Measurements from ENCODE around the gene C1QTNF4. TPM values are rescaled to one million over a fixed set of nuclear protein-coding genes. Genes with fewer than 3 reads are reported as not detected.
A peak's percentile ranks its signal among the peaks of the same experiment; 100 is the strongest.

Gene C1QTNF4
- total RNA-seq (2013; cell fraction: nucleolus; rRNA removed), result 0.98 TPM in 1 of 2 replicates, not detected in the other
- total RNA-seq (2014; rRNA removed) (0.05 and 0.06 TPM in 2 replicates), total RNA-seq (2014; rRNA removed; fragmentation: Illumina TruSeq; extraction: Trizol) (not detected in 2 replicates), total RNA-seq (2021) (not detected in 2 replicates), polyA plus RNA-seq (2011; rRNA removed) (not detected in 2 replicates), polyA plus RNA-seq (2014; fragmentation: Illumina TruSeq; extraction: Trizol) (not detected in 2 replicates), polyA plus RNA-seq (2014; fragmentation: Nextera tagmentation; extraction: Ambion mirVana) (not detected), polyA plus RNA-seq (2014; rRNA removed) (not detected in 2 replicates), polyA plus RNA-seq (2016; fragmentation: Nextera tagmentation; extraction: Ambion mirVana) (not detected), polyA minus RNA-seq (2011; rRNA and poly(A)+ RNA removed) (not detected in 2 replicates), Bru-seq, nascent RNA (percentile 18 among the genes with signal in this experiment), BruChase-seq, experiment 1, labeled RNA remaining after a 6-hour chase (percentile 34 among the genes with signal in this experiment), BruChase-seq, experiment 2, labeled RNA remaining after a 2-hour chase (percentile 36 among the genes with signal in this experiment)
- not detected for polyA plus RNA-seq (2011; ENCODE audit: low read depth)
- not detected in 2 replicates for polyA plus RNA-seq (2011; cell fraction: cytosol; rRNA removed)
- 0.07 and 0.10 TPM in 2 replicates for polyA plus RNA-seq (2011; cell fraction: nucleus; rRNA removed)
- polyA plus RNA-seq (2012), result not detected in 2 replicates
- not detected in 2 replicates for polyA minus RNA-seq (2011; cell fraction: cytosol; rRNA and poly(A)+ RNA removed)
- polyA minus RNA-seq (2011; cell fraction: nucleus; rRNA and poly(A)+ RNA removed), result not detected in 2 replicates
- long read RNA-seq, experiment 1, result 0 reads
- long read RNA-seq, experiment 2, result 0 reads

DNA sequence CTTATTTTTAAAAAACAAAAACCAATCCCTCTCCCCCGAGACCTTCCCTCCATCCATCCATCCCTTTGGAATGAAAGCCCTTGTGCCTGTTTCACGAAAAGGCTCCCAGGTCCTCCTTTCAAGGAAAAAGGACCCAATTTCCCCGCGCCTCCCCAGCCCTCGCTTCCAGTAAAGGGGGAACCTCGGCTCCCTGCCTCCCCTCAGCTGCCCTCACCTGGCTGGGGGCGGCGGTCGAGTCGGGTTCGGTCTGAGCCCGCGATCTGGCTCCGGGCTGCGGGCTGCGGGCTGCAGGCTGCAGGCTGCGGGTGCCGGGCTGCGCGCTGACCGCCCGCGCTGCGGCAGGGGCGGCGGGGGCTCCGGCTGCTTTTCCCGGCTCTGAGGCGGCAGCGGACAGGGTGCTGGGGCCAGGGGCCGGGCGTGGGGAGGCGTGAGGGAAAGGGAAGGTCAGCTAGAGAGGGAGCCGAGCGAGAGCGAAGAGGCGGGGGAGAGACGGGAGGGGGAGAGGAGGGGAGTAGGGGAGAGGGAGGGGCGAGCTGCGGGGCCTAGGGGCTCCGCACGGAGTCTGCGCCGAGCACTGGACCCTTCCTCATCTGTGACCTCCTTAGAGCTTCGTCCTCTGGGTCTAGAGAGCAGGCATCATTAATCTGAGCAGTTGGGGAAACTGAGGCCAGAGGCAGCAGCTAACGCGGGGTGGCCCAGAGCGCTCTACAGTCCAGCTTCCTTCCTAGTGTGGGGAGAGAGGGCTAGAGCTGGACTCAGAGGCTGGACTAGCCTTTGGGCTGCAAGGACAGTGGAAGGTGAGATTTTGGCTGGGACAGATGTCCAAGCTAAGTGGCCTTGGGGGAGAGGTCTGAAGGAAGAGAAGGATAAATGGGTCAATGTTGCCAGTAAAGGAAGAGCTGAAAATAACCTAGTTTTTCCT lies at the start of gene C1QTNF4:
C1QTNF4 (minus strand) TSS at position 478 of the 922 bp plus-strand sequence. CDS start 3,601 bp downstream, outside the sequence.
- FAIRE-seq, result no peak
- no TSS peak for BruUV-seq (replicated peaks)
- POLR2A ChIA-PET, result interaction anchor here (1.0 kb wide), 1 partner anchor 15 kb away, joined by 4 read pairs; no protein-coding TSS in a partner anchor
- no peak within 1 kb of the TSS for H2AFZ ChIP-seq (ENCODE audit: control insufficient read depth, low read depth, low read length)
- H3K4me1 ChIP-seq (ENCODE audit: control insufficient read depth, insufficient read depth, low read length), result peaks cover 7% of the 10 kb centered on the region
- WGBS (ENCODE audit: insufficient coverage, insufficient replicate concordance, low lambda C conversion rate, missing lambda C conversion rate), result 19% methylated on average over 26 of the region's 48 CpGs
- H3K27ac ChIP-seq (ENCODE audit: control insufficient read depth, insufficient read depth), result no peak within 1 kb of the TSS
- in situ Hi-C loops (cut with MboI) (no loop called here), intact Hi-C loops (cut with micrococcal nuclease; ENCODE audit: unreplicated experiment) (no loop called here)
- no peaks in the 10 kb centered on the region for H3K79me2 ChIP-seq (ENCODE audit: control insufficient read depth, insufficient read depth, low read length)
- H3K27me3 ChIP-seq (replicated peaks in 1 of 2; ENCODE audit: control insufficient read depth in 2 of 2, insufficient read depth in 2 of 2, low read length in 1 of 2), result peaks cover 3 to 23% of the 10 kb centered on the region in 2 experiments
- H4K20me1 ChIP-seq (ENCODE audit: control insufficient read depth, insufficient read depth), result no peaks in the 10 kb centered on the region
- DNase-seq (ENCODE audit: low read depth, low spot score), result no peak
- H3K36me3 ChIP-seq (ENCODE audit: control insufficient read depth in 2 of 2, insufficient read depth in 2 of 2, low read length in 1 of 2), result no peaks in the 10 kb centered on the region
- no peak for ATAC-seq
- TF ChIP-seq, protein P1, sequence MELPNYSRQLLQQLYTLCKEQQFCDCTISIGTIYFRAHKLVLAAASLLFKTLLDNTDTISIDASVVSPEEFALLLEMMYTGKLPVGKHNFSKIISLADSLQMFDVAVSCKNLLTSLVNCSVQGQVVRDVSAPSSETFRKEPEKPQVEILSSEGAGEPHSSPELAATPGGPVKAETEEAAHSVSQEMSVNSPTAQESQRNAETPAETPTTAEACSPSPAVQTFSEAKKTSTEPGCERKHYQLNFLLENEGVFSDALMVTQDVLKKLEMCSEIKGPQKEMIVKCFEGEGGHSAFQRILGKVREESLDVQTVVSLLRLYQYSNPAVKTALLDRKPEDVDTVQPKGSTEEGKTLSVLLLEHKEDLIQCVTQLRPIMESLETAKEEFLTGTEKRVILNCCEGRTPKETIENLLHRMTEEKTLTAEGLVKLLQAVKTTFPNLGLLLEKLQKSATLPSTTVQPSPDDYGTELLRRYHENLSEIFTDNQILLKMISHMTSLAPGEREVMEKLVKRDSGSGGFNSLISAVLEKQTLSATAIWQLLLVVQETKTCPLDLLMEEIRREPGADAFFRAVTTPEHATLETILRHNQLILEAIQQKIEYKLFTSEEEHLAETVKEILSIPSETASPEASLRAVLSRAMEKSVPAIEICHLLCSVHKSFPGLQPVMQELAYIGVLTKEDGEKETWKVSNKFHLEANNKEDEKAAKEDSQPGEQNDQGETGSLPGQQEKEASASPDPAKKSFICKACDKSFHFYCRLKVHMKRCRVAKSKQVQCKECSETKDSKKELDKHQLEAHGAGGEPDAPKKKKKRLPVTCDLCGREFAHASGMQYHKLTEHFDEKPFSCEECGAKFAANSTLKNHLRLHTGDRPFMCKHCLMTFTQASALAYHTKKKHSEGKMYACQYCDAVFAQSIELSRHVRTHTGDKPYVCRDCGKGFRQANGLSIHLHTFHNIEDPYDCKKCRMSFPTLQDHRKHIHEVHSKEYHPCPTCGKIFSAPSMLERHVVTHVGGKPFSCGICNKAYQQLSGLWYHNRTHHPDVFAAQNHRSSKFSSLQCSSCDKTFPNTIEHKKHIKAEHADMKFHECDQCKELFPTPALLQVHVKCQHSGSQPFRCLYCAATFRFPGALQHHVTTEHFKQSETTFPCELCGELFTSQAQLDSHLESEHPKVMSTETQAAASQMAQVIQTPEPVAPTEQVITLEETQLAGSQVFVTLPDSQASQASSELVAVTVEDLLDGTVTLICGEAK (IDR thresholded peaks at IDR 0.05; ENCODE audit: borderline replicate concordance), result no peak
- no peak for TF ChIP-seq RBBP5 (conservative IDR thresholded peaks at IDR 0.05)
- TF ChIP-seq KDM1A (IDR thresholded peaks at IDR 0.05; ENCODE audit: borderline replicate concordance), result no peak
- H3K4me2 ChIP-seq (ENCODE audit: control insufficient read depth, insufficient read depth), result 0 out of 2 replicates have a peak within 1 kb of the TSS, but pooled peaks have one; percentile 17
- CTCF ChIA-PET, result no interaction called here
- H3K4me3 ChIP-seq, result no peak within 1 kb of the TSS
- H3K9ac ChIP-seq (ENCODE audit: control insufficient read depth, insufficient read depth, low read length), result no peak within 1 kb of the TSS
- SMC1A ChIA-PET (ENCODE audit: uncharacterized antibody, unreplicated experiment), result interaction anchor here (1.5 kb wide), 1 partner anchor 9 kb away, joined by 4 read pairs; no protein-coding TSS in a partner anchor
- RAD21 ChIA-PET (ENCODE audit: unreplicated experiment), result no interaction called here
- no peaks in the 10 kb centered on the region for H3K9me3 ChIP-seq (replicated peaks; ENCODE audit: control insufficient read depth, insufficient read depth, low read length)
